Superior temporal gyrus (tissue), 1 donor: ENCODE data around the gene PIPOX.
"Not testable (repeated sequence)": the region's sequence is repeated elsewhere in the genome, so short reads cannot be mapped to it uniquely, and the experiment has no call there.

Experiments used
- DNase-seq: peaks from one replicate; pipeline ENCODE4 v3.0.0-alpha.2; 2016; ENCODE audit errors: extremely low spot score

Gene PIPOX

GRCh38 chr17:29076087-29076486 lies 33.1 kb downstream of the PIPOX start:
- DNase-seq = no peak

DNA sequence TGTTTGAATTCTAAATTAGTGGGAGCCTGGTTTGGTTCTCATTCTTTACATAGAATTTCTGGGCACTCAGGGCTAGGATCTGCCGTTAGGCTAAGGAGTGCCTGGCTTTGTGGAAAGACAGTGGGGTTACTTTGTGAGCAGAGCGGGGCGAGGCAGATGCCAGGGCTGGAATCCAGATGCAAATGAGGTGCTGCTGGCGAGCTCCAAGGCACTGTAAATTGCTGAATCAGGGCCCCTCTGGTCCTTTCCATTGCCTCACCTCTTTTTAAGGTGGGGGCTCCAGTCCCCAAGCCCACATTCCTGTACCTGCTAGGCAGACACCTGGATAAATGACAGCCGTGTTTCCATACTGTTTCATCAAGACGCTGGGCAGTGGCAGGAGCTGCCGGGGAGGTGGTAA lies 33.8 kb downstream of the PIPOX start:
- peak; percentile 77 for DNase-seq

DNA sequence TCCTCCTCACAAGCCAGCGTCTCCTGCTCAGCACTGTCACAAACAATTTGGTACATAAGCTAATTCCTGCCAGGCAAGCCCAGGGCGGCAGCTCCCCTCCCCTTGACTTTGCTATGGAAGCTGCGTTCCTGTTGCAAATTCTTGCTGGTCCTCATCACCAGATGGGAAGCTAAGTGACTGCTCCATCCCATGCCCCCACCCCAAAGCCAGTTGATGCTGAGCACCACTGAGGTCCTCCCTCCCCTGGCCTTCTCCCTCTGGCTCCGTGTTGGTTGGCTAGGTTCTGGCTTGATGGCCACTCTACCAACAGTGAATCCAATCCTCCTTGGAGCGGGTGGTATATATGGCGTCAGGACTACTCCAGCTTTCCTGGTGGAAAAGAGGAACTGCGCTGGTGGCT lies 34.4 kb downstream of the PIPOX start:
- no peak for DNase-seq

- DNase-seq = no peak
These were observed 35.5 kb downstream of the PIPOX start for GRCh38 chr17:29078183-29079045.

DNA sequence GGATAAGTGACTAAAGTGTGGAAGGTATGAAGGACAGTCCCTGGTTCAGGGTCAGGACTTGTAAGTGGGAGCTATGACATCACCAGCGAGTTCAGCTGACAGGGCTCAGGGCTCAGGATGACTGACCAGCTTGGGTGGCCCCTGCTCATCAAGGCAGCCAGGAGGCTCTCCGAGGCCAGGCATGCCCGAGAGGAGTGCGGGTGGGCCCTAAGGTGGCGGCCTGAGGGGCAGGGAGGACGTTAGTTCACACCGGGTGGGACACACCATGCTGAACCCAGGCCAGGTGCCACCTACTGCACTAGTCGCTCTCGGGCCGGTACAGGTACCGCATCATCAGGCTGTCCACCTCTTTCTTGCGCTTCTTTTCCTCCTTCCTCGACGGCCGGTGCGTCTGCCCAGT lies 36.5 kb downstream of the PIPOX start:
- DNase-seq = no peak

DNA sequence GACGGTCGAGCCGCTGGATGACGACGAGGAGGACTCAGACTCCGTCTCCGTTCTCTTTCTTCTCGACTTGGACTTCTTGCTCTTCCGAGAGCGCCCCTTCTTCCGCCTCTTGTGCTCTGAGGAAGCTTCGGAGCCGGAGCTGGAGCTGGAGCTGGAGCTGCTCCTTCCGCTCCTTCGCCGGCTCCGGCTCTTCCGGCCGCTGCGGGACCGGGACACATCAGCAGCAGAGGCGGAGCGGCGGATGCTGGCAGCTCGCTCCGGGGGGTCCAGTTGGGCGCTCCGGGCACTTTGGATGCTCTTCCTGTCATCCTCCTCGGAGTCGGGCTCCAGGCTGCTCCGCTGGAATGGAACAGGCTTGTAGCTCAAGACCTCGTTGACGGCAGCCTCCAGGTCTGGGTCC lies 36.9 kb downstream of the PIPOX start:
- DNase-seq = no peak

DNA sequence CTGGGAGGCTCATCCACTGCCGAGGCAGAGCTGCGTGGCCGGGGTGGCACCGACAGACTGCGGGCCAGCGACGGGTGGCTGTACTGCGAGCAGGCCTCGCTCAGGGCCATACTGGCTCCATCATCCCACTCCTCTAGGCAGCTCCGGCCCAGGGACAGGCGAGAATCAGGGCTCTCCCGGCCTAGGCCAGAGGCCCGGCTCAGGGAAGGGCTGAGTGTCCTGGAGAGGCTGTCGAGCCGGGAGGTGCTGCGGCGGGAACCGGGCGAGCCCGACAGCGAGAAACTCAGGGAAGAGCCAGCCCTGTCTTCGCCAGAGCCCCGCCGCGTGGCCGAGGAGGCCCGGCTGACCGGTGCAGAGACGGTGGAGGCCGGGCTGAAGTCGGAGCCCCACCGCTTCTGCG lies 37.4 kb downstream of the PIPOX start:
- no peak for DNase-seq

- no peak for DNase-seq
These were observed 38.0 kb downstream of the PIPOX start for GRCh38 chr17:29080965-29081364.

DNA sequence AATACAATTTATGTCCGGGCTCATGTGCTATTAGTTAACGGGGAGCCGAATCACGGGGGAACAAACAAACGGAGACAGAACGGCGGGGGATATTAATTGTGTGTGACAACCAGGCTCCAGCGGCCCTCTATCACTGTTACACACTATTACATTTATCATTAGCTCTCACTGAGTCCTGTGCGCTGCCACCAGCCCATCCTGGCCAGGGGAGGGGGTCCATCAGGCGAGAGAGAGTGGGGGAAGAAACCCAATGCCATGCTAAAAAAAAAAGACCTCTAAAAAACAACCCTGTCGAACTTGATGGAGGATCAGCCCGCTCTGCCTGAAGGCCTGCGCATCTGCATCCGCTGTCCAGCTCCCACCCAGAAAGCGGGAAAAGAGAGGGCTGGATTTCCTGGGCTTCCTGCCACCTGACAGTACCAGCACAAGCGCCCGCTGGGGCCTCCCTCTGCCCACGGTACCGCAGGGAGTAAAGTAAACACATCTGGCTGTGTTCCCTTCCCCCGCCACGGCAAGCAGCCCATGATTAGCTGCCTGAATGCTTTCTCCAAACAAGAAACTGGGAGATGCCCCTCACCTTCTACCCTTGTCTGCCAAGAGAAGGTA lies 41.7 kb downstream of the PIPOX start:
- DNase-seq = no peak

GRCh38 chr17:29085223-29085622 lies 42.3 kb downstream of the PIPOX start:
- no peak for DNase-seq

- no peak for DNase-seq
These were observed 43.8 kb downstream of the PIPOX start for GRCh38 chr17:29086628-29087332.

- DNase-seq = not testable (repeated sequence)
These were observed 45.8 kb downstream of the PIPOX start for GRCh38 chr17:29088782-29089181.

- DNase-seq = peak; percentile 72
These were observed 46.7 kb downstream of the PIPOX start for GRCh38 chr17:29089601-29090044.

GRCh38 chr17:29090108-29090507 lies 47.2 kb downstream of the PIPOX start:
- no peak for DNase-seq

GRCh38 chr17:29090750-29091605 lies 48.0 kb downstream of the PIPOX start:
- DNase-seq = peak; percentile 41

DNA sequence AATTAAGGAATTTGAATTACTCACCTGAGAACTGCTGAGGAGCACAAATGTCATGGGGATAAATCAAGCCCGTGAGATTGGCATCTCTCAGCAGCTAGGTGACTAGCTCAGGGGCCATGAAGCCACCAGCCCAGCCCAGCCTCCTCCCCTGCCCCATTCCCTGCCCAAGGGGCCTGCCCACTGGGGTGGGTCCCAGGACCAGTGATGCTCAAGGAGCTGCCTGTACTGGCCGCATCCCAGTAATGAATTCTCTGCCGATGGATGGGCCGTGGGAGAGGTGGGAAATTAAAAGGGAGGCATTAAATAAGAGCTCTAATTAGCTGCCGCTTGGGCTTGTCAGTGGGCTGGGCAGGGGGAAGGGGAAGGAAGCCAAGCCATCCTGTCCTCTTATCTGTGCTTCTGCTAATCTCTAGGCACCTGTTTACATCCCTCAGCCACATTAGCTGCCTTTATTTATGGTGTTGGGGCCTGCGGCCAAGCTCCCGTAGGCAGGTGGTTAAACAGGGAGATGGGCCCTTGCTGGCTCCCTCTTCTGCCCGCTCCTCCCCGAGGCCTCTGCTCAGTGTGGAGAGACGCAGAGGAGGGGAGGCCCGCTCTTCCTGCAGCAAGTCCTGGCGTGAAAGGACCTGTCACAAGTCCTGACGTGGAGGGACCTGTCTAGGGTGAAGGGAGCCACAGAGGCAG lies 48.8 kb downstream of the PIPOX start:
- DNase-seq = no peak

DNA sequence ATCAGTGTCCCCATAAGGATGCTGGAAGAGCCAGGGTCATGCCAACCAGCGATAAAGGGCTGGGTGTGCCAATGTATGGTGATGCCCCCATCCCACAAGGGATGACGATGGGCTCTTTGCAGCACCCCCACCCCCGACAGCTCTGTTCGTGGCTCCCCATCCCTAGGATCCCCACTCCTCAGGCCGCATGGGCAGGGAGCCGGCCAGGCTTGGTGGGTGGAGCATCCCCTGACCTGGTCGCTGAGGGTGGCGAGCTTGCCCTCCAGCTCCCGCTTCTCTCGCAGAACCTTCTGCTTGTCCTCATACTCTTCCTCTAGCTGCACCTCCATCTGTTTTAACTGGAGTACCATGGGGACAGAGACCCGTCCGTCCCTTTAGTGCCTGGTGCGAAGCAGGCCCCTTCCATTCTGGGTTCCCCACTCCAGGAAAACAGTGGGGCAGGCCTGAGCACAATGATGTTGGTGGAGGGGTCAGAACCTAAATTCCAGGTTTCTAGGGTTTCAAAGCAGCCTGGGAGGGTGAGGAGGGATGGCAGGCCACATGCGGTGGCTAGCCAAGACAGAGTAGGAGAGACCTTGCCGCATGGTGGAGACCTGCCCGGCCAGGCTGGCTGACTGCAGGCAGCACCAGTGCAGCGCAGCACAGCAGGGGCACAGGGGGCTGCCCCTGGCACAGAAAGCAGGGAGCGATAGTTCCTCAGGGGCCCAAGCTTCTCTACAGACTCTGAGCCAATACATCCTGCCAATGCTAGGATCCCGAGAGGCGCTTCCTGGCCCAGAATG lies 50.3 kb downstream of the PIPOX start:
- no peak for DNase-seq

DNA sequence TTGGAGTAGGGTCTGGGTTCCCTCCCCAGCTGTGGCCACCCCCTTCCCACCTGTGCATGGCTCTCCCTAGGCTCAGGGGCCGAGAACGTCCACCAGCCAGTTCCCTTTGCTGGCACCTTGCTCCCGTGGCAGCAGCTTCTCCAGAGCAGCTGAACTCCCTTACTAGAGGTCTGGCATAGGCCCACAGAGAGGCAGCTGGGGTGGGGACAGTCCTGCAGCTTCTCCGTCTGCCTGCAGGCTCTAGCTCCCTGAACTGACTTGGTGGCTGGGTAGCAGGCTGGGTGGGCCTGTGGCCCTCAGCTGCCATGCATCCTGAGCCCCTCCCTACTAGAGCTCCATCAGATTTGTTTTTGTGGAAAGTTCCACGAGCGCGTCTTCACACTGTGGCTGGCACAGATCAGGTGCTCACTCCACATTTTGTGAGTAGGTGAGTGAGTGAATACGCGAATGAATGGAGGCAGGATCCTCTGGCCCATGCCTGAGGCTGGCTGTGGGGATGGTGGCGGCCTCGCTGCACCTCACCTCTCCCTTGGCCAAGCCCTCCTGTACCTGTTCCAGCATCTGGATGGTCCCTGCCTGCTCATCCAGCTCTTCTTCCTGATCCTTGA lies 51.3 kb downstream of the PIPOX start:
- no peak for DNase-seq

- DNase-seq = no peak
These were observed 52.5 kb downstream of the PIPOX start for GRCh38 chr17:29095439-29095838.

DNA sequence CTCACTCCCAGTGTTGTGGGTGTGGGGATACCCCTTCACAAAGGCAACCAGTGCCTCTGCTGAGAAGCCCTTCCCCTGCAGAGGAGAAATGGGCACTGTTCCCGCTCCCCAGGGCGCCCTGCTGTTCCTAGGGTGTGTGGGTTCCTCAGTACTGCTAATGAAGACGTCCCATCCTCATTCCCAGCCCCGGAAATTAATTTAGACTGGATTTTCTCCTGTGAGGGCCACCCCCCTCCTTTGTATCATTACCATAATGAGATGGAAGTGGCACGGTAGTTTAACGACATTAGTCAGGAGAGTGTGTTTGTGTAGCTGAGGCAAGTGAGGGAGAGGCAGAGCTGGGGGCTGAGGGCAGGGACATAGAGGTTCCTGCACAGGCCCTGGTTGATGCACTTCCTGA lies 53.2 kb downstream of the PIPOX start:
- DNase-seq = no peak
